Measurements from ENCODE around the gene TRAK1.

Gene TRAK1

DNA sequence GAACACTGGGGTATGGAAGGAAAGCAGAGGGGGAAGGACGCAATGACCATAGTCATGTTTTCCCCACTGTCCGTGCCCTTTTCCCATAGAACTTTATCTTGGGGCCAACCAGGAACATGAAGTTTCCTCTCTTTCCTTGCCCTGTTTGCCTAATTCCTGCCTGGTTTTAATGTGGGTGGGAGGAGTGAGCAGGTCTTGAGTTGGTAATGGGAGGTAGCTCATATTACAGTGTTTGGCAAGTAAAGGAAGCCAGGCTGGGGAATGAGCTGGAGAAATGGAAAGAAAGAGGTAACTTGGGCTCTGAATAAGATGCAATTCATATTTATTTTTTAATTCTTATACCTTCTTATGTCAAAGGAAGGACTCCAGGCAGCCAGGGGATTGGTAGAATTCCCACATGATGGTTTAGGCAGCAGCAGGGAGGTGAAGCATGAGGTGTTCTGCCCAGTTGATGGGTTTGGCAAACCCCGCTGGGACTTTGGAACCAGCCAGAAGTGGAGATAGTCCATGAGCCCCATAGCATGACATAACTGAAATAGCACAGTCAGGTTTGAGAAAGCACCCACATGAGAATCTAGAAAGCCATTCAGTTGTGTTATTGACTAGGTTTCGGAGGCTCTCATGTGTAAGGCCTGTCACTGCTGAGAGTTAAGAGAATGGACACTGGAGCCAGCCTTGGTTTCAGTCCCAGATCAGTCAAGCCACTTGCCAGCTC is 114.8 kb downstream of the TRAK1 start:
- Histone ChIP-seq H3K9ac (ENCODE audit: low read length) (no peak overlapping the region), H3K4me1 (ENCODE audit: control insufficient read depth, insufficient read depth, low read length) (no peaks in the 10 kb centered on the region), H3K27me3 (ENCODE audit: control insufficient read depth, insufficient read depth, low read length) (no peaks in the 10 kb centered on the region), H3K36me3 (ENCODE audit: control insufficient read depth, insufficient read depth, low read length) (peaks cover 24% of the 10 kb centered on the region), H3K27ac (ENCODE audit: low read depth, low read length) (no peak overlapping the region), H3K4me3 (ENCODE audit: low read length) (no peak overlapping the region)

DNA sequence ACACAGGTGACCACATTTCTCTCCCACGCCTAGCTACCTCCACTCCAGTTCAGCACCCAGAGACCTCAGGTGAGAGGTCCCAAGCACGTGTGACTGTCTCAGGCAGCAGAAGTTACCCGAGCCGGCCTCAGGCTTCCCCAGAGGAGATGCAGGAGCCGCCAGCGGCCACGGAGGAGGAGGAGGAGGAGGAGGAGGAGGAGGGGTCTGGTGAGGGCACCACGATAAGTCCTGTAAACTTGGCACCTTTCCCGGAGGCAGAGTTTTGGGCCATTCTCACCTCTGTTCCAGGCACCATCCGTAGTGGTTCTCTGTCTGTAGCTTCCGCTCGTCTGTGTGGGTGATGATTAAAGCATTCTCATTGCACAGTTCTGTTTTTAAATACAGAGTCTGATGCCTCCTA is 118.8 kb downstream of the TRAK1 start:
- Histone ChIP-seq H3K36me3 (ENCODE audit: control insufficient read depth, insufficient read depth, low read length) (peaks cover 23% of the 10 kb centered on the region), H3K9ac (ENCODE audit: low read length) (no peak overlapping the region), H3K4me1 (ENCODE audit: control insufficient read depth, insufficient read depth, low read length) (no peaks in the 10 kb centered on the region), H3K27me3 (ENCODE audit: control insufficient read depth, insufficient read depth, low read length) (no peaks in the 10 kb centered on the region), H3K4me3 (ENCODE audit: low read length) (no peak overlapping the region), H3K27ac (ENCODE audit: low read depth, low read length) (no peak overlapping the region)

DNA sequence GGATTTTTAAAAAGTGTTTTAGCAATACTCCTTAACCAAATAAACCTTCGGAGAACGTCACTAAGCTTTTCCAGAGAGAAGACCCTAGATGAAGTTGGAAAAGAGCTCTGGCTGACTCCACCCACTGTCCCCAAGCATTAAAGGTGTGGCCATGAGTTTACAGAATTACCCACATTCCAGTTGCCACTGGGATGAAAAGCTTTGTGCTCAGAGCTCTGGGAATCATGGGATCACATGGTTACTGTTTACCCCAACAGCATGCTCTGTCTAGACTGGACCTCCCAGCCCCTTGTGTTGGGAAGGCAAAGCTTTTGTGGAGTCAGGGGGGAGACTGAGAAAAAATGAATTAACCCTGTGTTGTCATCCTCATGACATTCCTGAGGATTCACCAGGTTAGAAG is 119.6 kb downstream of the TRAK1 start:
- Histone ChIP-seq H3K9ac (ENCODE audit: low read length) (no peak overlapping the region), H3K4me3 (ENCODE audit: low read length) (no peak overlapping the region), H3K27ac (ENCODE audit: low read depth, low read length) (no peak overlapping the region), H3K36me3 (ENCODE audit: control insufficient read depth, insufficient read depth, low read length) (peaks cover 23% of the 10 kb centered on the region), H3K4me1 (ENCODE audit: control insufficient read depth, insufficient read depth, low read length) (no peaks in the 10 kb centered on the region), H3K27me3 (ENCODE audit: control insufficient read depth, insufficient read depth, low read length) (no peaks in the 10 kb centered on the region)

DNA sequence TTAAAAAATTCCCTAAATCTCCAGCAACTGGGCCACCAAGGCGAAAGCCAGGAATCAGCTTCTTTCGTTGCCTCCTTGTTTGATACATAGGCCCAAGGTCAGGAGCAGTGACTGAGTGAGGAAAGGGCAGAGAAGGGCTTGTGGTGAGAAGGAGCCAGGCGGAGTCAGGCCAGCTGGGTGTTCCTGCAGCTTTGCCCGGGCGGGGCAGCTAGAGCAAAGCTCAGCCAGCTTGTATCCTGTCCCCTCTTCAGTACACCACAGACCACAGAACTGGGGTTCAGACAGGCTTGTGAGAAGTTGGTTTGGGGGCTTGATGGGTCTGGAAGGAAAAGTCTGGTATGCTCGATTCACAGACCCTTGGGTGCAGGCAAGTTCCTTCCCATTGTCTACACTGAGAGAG is 122.3 kb downstream of the TRAK1 start:
- H3K27ac ChIP-seq (ENCODE audit: low read depth, low read length), result no peak overlapping the region
- no peak overlapping the region for H3K9ac ChIP-seq (ENCODE audit: low read length)
- no peak overlapping the region for H3K4me3 ChIP-seq (ENCODE audit: low read length)
- peaks cover 18% of the 10 kb centered on the region for H3K36me3 ChIP-seq (ENCODE audit: control insufficient read depth, insufficient read depth, low read length)
- H3K4me1 ChIP-seq (ENCODE audit: control insufficient read depth, insufficient read depth, low read length), result no peaks in the 10 kb centered on the region
- no peaks in the 10 kb centered on the region for H3K27me3 ChIP-seq (ENCODE audit: control insufficient read depth, insufficient read depth, low read length)

DNA sequence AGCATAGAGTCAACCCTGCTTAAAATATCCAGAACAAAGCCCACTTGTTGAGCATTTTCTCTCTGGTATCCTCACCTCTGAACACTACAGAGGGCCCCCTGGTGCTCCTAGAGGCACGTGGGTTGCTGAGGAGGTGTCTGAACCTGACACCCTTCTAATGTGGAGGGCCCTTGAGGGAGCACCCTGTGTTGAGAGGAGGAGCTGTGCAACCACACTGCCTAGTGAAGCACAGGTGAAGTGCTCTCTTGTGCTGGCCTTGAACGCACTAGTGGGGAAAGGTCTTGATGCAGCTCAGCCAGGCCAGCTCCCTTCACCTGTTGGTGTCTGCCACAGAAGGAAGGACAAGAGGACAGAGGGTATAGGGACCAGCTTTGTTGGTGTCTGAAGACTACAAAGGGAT is 122.9 kb downstream of the TRAK1 start:
- H3K27me3 ChIP-seq (ENCODE audit: control insufficient read depth, insufficient read depth, low read length), result no peaks in the 10 kb centered on the region
- H3K9ac ChIP-seq (ENCODE audit: low read length), result no peak overlapping the region
- no peaks in the 10 kb centered on the region for H3K4me1 ChIP-seq (ENCODE audit: control insufficient read depth, insufficient read depth, low read length)
- no peak overlapping the region for H3K4me3 ChIP-seq (ENCODE audit: low read length)
- H3K36me3 ChIP-seq (ENCODE audit: control insufficient read depth, insufficient read depth, low read length), result peaks cover 20% of the 10 kb centered on the region
- H3K27ac ChIP-seq (ENCODE audit: low read depth, low read length), result no peak overlapping the region

DNA sequence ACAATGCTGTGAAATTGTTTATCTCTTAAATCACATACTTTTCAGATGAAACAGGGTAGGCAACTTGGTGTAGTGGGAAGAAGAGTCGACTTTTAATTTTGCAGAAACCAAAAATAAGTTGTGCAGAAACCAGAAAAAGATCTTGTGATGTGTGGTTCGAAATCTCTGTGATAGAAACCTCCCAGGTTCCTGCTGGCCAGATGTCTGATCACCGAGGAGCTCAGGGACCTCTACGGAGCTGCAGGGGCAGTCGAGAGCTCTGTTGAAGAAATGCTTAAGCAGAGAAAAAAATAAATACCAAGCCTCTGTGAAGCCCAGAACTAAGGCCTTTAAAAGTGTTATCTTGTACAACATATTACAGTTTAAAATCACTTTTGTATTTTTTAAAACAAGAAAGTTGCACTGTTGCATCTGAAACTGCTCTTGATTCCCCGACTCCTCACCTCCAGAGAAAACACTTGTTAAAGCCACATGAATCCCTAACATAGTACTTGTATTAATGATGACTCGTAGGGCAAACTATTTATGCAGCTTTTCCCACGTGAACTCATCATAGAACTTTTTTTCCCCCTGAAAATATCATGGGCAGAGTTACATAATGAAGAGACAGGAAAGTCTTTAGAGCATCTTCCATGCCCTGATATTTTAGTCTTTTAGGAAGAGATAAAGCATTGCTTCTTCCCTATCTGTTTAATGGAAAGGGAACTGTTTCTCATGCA is 123.6 kb downstream of the TRAK1 start:
- H3K27ac ChIP-seq (ENCODE audit: low read depth, low read length), result no peak overlapping the region
- no peaks in the 10 kb centered on the region for H3K27me3 ChIP-seq (ENCODE audit: control insufficient read depth, insufficient read depth, low read length)
- no peaks in the 10 kb centered on the region for H3K4me1 ChIP-seq (ENCODE audit: control insufficient read depth, insufficient read depth, low read length)
- H3K36me3 ChIP-seq (ENCODE audit: control insufficient read depth, insufficient read depth, low read length), result peaks cover 18% of the 10 kb centered on the region
- H3K4me3 ChIP-seq (ENCODE audit: low read length), result no peak overlapping the region
- H3K9ac ChIP-seq (ENCODE audit: low read length), result no peak overlapping the region

DNA sequence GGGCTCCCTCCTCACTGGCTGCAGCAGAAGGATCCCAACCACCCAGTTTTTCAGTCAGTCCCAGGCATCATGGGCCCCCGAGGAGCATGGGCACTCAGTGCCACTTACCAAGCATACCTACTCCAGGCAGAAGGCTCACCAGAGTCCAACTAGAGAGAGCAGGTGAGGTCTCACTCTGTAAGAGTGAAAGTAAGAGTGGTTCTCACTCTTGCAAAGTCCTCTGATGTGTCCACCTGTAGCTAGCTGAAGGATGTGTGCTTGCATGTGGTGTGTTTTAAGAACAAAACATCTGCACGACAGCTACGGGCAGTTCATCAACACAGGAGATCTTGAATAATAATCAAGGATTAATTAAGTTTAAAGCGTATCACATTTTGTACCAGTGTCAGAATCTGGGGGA is 125.1 kb downstream of the TRAK1 start:
- no peak overlapping the region for H3K27ac ChIP-seq (ENCODE audit: low read depth, low read length)
- H3K9ac ChIP-seq (ENCODE audit: low read length), result no peak overlapping the region
- no peaks in the 10 kb centered on the region for H3K27me3 ChIP-seq (ENCODE audit: control insufficient read depth, insufficient read depth, low read length)
- H3K4me3 ChIP-seq (ENCODE audit: low read length), result no peak overlapping the region
- peaks cover 14% of the 10 kb centered on the region for H3K36me3 ChIP-seq (ENCODE audit: control insufficient read depth, insufficient read depth, low read length)
- H3K4me1 ChIP-seq (ENCODE audit: control insufficient read depth, insufficient read depth, low read length), result no peaks in the 10 kb centered on the region

DNA sequence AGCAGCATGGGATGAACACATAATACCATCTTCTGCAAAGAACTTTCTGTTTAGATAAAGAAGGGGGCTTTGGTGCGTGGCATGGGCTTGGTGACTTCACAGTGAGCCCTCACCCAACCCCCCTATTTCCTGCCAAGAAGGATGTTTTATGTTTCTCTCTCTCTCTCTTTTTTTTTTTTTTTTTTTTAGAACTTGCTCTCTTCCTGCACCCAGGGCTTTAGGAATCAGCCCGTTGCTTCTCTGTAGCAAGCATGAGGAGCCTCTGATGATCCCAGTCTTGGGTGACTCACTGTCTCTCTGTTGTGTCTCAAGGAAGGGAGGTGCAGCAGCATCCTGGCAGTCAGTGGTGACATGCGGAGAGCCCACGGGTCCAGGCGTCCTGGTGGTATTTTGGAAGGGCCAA is 125.8 kb downstream of the TRAK1 start:
- Histone ChIP-seq H3K4me3 (ENCODE audit: low read length) (no peak overlapping the region), H3K9ac (ENCODE audit: low read length) (no peak overlapping the region), H3K4me1 (ENCODE audit: control insufficient read depth, insufficient read depth, low read length) (no peaks in the 10 kb centered on the region), H3K27me3 (ENCODE audit: control insufficient read depth, insufficient read depth, low read length) (no peaks in the 10 kb centered on the region), H3K27ac (ENCODE audit: low read depth, low read length) (no peak overlapping the region), H3K36me3 (ENCODE audit: control insufficient read depth, insufficient read depth, low read length) (peaks cover 14% of the 10 kb centered on the region)

DNA sequence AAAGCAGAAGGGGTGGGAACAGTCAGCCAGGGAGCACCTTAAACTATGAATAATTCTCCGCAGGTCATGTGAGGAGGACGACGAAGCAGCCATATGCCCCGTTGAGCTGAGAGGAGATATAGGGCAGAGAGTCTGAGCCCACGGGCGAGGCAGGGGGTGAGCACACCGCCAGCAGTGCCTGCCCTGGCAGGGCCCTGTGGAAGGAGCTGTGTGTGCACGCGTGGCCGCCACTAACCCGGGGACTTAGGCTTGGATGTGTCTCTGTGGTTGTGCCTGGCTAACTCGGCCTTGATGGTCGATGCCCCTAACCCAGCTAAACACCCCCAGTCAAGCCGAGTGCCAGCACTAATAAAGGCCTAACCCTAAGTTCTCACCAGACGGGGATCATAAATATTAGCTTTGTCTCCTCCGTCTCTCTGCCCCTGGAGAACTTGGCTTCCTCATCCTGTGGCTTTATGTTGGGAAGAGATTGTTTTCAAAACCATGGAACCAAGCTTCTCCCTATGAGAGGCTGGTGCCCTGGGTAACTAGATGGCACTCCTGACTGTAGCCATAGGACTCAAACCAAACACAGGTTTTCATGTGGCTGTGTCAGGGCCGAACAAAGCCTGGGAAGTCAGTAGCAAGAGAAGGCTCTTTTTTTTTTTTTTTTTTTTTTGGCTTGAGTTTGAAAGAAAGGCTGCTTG is 129.4 kb downstream of the TRAK1 start:
- Histone ChIP-seq H3K4me1 (ENCODE audit: control insufficient read depth, insufficient read depth, low read length) (no peaks in the 10 kb centered on the region), H3K9ac (ENCODE audit: low read length) (no peak overlapping the region), H3K27ac (ENCODE audit: low read depth, low read length) (no peak overlapping the region), H3K4me3 (ENCODE audit: low read length) (no peak overlapping the region), H3K27me3 (ENCODE audit: control insufficient read depth, insufficient read depth, low read length) (no peaks in the 10 kb centered on the region), H3K36me3 (ENCODE audit: control insufficient read depth, insufficient read depth, low read length) (peaks cover 13% of the 10 kb centered on the region)

DNA sequence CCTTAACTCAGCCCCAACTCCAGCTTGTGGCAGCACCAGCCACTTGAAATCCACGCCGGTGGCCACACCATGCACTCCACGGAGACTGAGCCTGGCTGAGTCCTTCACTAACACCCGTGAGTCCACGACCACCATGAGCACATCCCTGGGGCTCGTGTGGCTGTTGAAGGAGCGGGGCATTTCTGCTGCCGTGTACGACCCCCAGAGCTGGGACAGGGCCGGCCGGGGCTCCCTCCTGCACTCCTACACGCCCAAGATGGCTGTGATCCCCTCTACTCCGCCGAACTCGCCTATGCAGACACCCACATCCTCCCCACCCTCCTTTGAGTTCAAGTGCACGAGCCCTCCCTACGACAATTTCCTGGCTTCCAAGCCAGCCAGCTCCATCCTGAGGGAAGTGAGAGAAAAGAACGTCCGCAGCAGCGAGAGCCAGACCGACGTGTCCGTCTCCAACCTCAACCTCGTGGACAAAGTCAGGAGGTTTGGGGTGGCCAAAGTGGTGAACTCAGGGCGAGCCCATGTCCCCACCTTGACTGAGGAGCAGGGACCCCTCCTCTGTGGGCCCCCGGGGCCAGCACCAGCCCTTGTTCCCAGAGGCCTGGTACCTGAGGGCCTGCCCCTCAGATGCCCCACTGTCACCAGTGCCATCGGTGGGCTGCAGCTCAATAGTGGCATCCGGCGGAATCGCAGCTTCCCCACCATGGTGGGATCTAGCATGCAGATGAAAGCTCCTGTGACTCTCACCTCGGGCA is 132.0 kb downstream of the TRAK1 start:
- no peak overlapping the region for H3K9ac ChIP-seq (ENCODE audit: low read length)
- H3K27ac ChIP-seq (ENCODE audit: low read depth, low read length), result no peak overlapping the region
- H3K4me3 ChIP-seq (ENCODE audit: low read length), result no peak overlapping the region
- H3K36me3 ChIP-seq (ENCODE audit: control insufficient read depth, insufficient read depth, low read length), result peaks cover 13% of the 10 kb centered on the region
- H3K27me3 ChIP-seq (ENCODE audit: control insufficient read depth, insufficient read depth, low read length), result no peaks in the 10 kb centered on the region
- no peaks in the 10 kb centered on the region for H3K4me1 ChIP-seq (ENCODE audit: control insufficient read depth, insufficient read depth, low read length)

DNA sequence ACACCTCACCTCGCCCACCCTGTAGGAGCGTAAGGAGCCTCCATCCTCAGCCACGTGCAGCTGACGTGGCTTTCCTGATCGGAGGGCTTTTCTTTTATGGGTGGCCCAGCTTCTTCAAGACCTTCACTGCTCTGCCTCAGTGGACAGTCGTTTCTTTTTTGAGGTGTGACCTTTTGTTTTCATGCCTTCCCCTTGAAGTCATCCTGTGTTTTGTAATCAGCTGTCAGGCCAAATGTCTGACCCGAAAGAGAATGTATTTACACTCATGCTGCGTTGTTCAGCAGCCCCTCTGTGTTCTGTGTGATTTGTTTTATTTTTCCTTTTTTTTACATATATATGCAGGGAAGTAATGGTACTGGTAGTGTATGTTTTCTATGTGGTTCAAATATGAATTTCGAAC is 133.0 kb downstream of the TRAK1 start:
- H3K4me1 ChIP-seq (ENCODE audit: control insufficient read depth, insufficient read depth, low read length), result no peaks in the 10 kb centered on the region
- no peaks in the 10 kb centered on the region for H3K27me3 ChIP-seq (ENCODE audit: control insufficient read depth, insufficient read depth, low read length)
- H3K27ac ChIP-seq (ENCODE audit: low read depth, low read length), result no peak overlapping the region
- H3K9ac ChIP-seq (ENCODE audit: low read length), result no peak overlapping the region
- no peak overlapping the region for H3K4me3 ChIP-seq (ENCODE audit: low read length)
- H3K36me3 ChIP-seq (ENCODE audit: control insufficient read depth, insufficient read depth, low read length), result peaks cover 9% of the 10 kb centered on the region

DNA sequence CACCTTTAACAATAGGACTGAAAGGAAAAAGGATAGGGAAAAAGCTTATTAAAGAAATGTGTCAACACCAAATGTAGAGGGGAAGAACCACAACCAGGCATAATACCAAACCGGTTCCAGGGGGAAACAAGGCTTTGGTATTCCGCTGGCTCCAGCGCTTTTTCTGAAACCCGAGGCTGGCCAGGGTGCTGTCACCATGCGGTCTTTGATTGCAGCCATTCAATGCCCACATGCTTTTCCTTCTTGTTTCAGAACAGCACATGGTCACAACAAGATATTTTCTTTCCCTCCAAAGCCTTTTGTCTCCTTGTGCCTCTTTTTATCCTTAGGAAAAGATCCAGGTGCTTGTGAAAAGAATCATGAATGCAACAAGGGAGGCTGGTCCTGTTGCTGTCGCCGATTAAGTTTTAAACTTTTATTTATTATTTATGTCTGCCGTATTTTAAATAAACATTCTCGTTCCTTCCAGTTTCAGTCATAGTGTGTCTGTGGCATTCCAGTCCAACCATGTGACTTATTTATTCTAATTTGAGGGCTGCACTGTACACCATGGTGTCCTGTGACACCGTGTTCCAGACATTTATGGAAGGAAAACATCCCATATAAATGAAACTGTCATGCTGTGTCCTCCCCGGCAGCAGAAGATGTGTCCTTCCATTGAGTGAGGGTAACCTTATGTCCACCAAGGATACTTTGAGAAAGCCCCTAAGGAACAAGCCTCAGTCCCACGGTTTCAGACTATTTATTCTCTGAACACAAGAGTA is 133.7 kb downstream of the TRAK1 start:
- no peaks in the 10 kb centered on the region for H3K4me1 ChIP-seq (ENCODE audit: control insufficient read depth, insufficient read depth, low read length)

More for the DNA sequence above, 133.7 kb downstream of the TRAK1 start:
- no peak overlapping the region for H3K9ac ChIP-seq (ENCODE audit: low read length)
- no peak overlapping the region for H3K27ac ChIP-seq (ENCODE audit: low read depth, low read length)
- H3K4me3 ChIP-seq (ENCODE audit: low read length), result no peak overlapping the region
- H3K27me3 ChIP-seq (ENCODE audit: control insufficient read depth, insufficient read depth, low read length), result no peaks in the 10 kb centered on the region
- peaks cover 9% of the 10 kb centered on the region for H3K36me3 ChIP-seq (ENCODE audit: control insufficient read depth, insufficient read depth, low read length)

All from rectal smooth muscle tissue (tissue), 1 donor.